Kidney (tissue), 14 donors: ENCODE data around the gene GMEB2. TPM values are rescaled to one million over a fixed set of nuclear protein-coding genes. Genes with fewer than 3 reads are reported as not detected.

ENCODE experiments used
- DNase-seq, 5 donors: peaks; one replicate each; pipeline ENCODE4 v3.0.0-alpha.2; 2013 to 2020
- FAIRE-seq: peaks from 2 replicates; lab custom pipeline; 2012; peaks lifted over from hg19 to GRCh38; lab: Jason Lieb, UNC
- H3K27ac ChIP-seq, 2 donors: one replicate each; pipeline ENCODE4 v1.7.0; 2013; ENCODE audit warnings: low read depth in 2 of 2, low read length in 2 of 2, inconsistent platforms in 1 of 2
- H3K27me3 ChIP-seq: one replicate; pipeline ENCODE4 v1.7.1; 2013; ENCODE audit warnings: low read length, inconsistent platforms; ENCODE audit not compliant: control insufficient read depth, insufficient read depth
- H3K36me3 ChIP-seq, 3 donors: one replicate each; pipeline versions ENCODE4 v1.7.0 to v1.7.1; 2013; ENCODE audit warnings: low read length in 3 of 3, control low read depth in 1 of 3, inconsistent platforms in 1 of 3; ENCODE audit not compliant: insufficient read depth in 3 of 3, control insufficient read depth in 2 of 3
- H3K4me1 ChIP-seq, 3 donors: one replicate each; pipeline versions ENCODE4 v1.7.0 to v1.7.1; 2013; ENCODE audit warnings: low read length in 3 of 3, inconsistent platforms in 1 of 3, low read depth in 1 of 3; ENCODE audit not compliant: control insufficient read depth in 2 of 3, insufficient read depth in 2 of 3
- H3K4me3 ChIP-seq, 3 donors: one replicate each; pipeline versions ENCODE4 v1.7.0 to v1.8.1; 2013; ENCODE audit warnings: low read length in 3 of 3, control low read depth in 1 of 3, inconsistent platforms in 1 of 3
- H3K9ac ChIP-seq, 3 donors: one replicate each; pipeline versions ENCODE4 v1.7.0 to v1.7.1; 2013; ENCODE audit warnings: low read length in 3 of 3, control low read depth in 1 of 3, inconsistent platforms in 1 of 3
- H3K9me3 ChIP-seq, 3 donors: one replicate each; pipeline versions ENCODE4 v1.7.0 to v1.7.1; 2013; ENCODE audit warnings: low read length in 3 of 3, control low read depth in 1 of 3, inconsistent platforms in 1 of 3; ENCODE audit not compliant: control insufficient read depth in 2 of 3, insufficient read depth in 1 of 3
- CTCF ChIP-seq: IDR thresholded peaks from 3 replicates; pipeline ENCODE4 v1.5.1; 2012; ENCODE audit warnings: mild to moderate bottlenecking, moderate library complexity, borderline replicate concordance; ENCODE audit not compliant: insufficient read depth; ENCODE audit errors: extremely low read depth
- intact Hi-C: fragments of 100-400 bp; cut with DNase I; formaldehyde crosslinking; loops from one replicate; pipeline ENCODE4 v1.11.1; 2022
- polyA plus RNA-seq: library from polyadenylated mRNA; stranded (reverse); fragments of 350-450 nt; fragmentation: Illumina TruSeq; extraction: RNeasy Lipid Tissue Mini Kit (QIAGEN cat#74804); gene quantifications from one replicate; pipeline ENCODE4 v1.2.3, GENCODE V29; 2014; ENCODE audit warnings: low read depth, low replicate concordance; ENCODE audit not compliant: insufficient read depth
- total RNA-seq: library from RNA; stranded (reverse); fragmentation: NEBNext Ultra II Directional; extraction: Animal tissue kit (Norgen Biotek cat#: 25700); gene quantifications from one replicate; pipeline ENCODE4 v1.2.1, GENCODE V29; 2021
- donor health status: control.
- donor health status: control.
- donor health status: control.
- donor health status: control.
- donor health status: control.
- donor health status: DM: yes; HTN: yes; CAD: no.
- donor health status: Normal renal cell carcinoma (clear cell type).

GMEB2 gene
- total and polyA plus RNA-seq, 2 donors from 2014 or later = 6.1 to 13.4 TPM

GRCh38 chr20:63574829-63575743 lies 51.8 kb downstream of the GMEB2 start:
- no peak overlapping the region for H3K4me3 ChIP-seq
- H3K36me3 ChIP-seq = no peaks in the 10 kb centered on the region
- H3K9ac ChIP-seq = no peak overlapping the region
- DNase-seq = peak in 2 of 5 donors; percentile 52 to 72
- H3K27ac ChIP-seq = no peak overlapping the region
- peaks cover 0 to 10% (median 0%) of the 10 kb centered on the region in 3 donors for H3K4me1 ChIP-seq
- TF ChIP-seq CTCF = no peak
- H3K27me3 ChIP-seq = no peaks in the 10 kb centered on the region
- H3K9me3 ChIP-seq = no peaks in the 10 kb centered on the region
- no peak for FAIRE-seq
- intact Hi-C loops = no loop called here

- Histone ChIP-seq H3K4me1 (peaks cover 0 to 10% (median 0%) of the 10 kb centered on the region in 3 donors), H3K9ac (peak within 1 kb of the TSS in 2 of 3 donors; percentile 89 to 94), H3K36me3 (no peaks in the 10 kb centered on the region), H3K27me3 (no peaks in the 10 kb centered on the region), H3K9me3 (no peaks in the 10 kb centered on the region), H3K4me3 (peak within 1 kb of the TSS; percentile 50 to 87 (median 75)), H3K27ac (no peak within 1 kb of the TSS)
- TF ChIP-seq CTCF = no peak
- intact Hi-C loops = no loop called here
- FAIRE-seq (no peak), DNase-seq (peak; percentile 63 to 91 (median 83))
Measured at GRCh38 chr20:63574156-63574828, 52.6 kb downstream of the GMEB2 start, which contains the start of gene HELZ2. Gene HELZ2 (minus strand): TSS chr20:63574239. CDS start chr20:63572385, 1,854 bp downstream.

- Histone ChIP-seq H3K36me3 (no peaks in the 10 kb centered on the region), H3K9me3 (no peaks in the 10 kb centered on the region), H3K4me3 (peak overlapping the region; percentile 50 to 87 (median 75)), H3K9ac (peak overlapping the region in 2 of 3 donors; percentile 89 to 94), H3K4me1 (peaks cover 0 to 10% (median 0%) of the 10 kb centered on the region in 3 donors), H3K27ac (no peak overlapping the region), H3K27me3 (no peaks in the 10 kb centered on the region)
- intact Hi-C loops = no loop called here
- FAIRE-seq = no peak
- peak in 3 of 5 donors; percentile 22 to 66 (median 26) for DNase-seq
- TF ChIP-seq CTCF = no peak
Measured at GRCh38 chr20:63573647-63574131, 53.2 kb downstream of the GMEB2 start.
